ENCODE data around the gene SKOR1. TPM values are rescaled to one million over a fixed set of nuclear protein-coding genes. Genes with fewer than 3 reads are reported as not detected.

The SKOR1 gene
- total and polyA plus RNA-seq, 4 experiments from 2014 or later = 0.09 to 0.38 (median 0.30) TPM; not detected in 1

DNA sequence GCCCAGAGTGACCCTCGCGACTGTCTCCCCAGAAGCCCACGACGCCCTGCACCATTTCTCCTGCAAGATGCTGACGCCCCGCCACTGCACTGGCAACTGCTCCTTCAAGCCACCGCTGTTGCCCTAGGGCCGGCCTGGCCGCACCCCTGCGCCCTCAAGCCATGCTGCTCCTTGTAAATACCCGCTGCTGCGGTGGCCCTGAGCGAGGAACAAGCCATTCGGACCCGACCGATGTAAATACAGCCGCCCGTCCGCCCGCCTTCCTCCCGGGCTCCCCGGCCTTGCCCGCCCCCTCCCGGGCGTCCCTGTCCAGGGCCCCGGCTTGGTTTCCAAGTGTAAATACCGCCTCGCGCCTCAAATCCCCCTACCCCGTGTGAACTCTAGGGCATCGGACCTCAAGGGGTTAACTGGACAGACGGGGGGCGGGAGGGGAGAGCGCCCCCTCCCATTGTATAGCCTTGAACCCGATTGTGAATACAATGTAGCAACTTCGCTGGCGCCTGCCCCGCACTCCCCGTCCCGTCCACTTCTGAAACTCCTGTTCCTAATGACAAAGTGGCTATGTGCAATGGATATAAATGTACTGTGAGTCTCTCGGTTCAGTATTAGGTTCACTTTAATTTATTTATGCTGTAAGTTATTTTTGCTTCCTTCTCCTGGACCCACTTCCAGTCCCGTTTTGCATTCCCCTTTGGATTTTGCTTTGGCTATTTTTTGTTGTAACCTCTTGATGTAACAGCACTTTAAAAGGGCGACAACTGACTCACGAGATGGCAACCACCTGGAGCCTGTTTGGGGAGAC is 8.6 kb downstream of the SKOR1 start:
- Histone ChIP-seq H3K27ac (ENCODE audit: low read depth, low read length) (no peak overlapping the region), H3K4me3 (ENCODE audit: low read length in 2 of 2) (peak overlapping the region; percentile 35 to 47), H3K4me1 (ENCODE audit: insufficient read depth, low read length) (peaks cover 61% of the 10 kb centered on the region), H3K9me3 (ENCODE audit: control insufficient read depth in 1 of 2, low read length in 2 of 2) (no peaks in the 10 kb centered on the region), H3K27me3 (ENCODE audit: insufficient read depth, low read length) (peaks cover 48% of the 10 kb centered on the region), H3K36me3 (ENCODE audit: insufficient read depth, low read length) (no peaks in the 10 kb centered on the region)
- ChIA-PET CTCF (ENCODE audit: partially characterized antibody) (interaction anchor here (1.5 to 5.7 kb wide), 5 partner anchors 50 to 376 kb away, joined by 4 to 110 read pairs (median 21); partner anchors contain the start of gene C15orf61), POLR2A (ENCODE audit: partially characterized antibody) (interaction anchor here (1.6 to 7.7 kb wide), 3 partner anchors 10 to 50 kb away, joined by 6 to 82 read pairs (median 16); partner anchors contain the start of gene SKOR1)
- Mint-ChIP-seq H3K36me3 (no peaks in the 10 kb centered on the region), H3K9me3 (peaks cover 0 to 7% (median 0%) of the 10 kb centered on the region in 8 donors), H3K27me3 (peaks cover 42 to 50% of the 10 kb centered on the region in 2 donors), H3K27ac (peak overlapping the region in 1 of 7 donors; percentile 91), H3K4me3 (peak overlapping the region; percentile 83 to 95 (median 88)), H3K4me1 (peaks cover 25 to 86% (median 47%) of the 10 kb centered on the region in 4 donors)
- peak in 1 of 5 donors; percentile 39 for DNase-seq
- intact Hi-C loops (cut with micrococcal nuclease) = loop anchor here (10.0 kb wide), 1 partner anchor 1129 kb away; the partner anchor contains the start of gene SMAD6

DNA sequence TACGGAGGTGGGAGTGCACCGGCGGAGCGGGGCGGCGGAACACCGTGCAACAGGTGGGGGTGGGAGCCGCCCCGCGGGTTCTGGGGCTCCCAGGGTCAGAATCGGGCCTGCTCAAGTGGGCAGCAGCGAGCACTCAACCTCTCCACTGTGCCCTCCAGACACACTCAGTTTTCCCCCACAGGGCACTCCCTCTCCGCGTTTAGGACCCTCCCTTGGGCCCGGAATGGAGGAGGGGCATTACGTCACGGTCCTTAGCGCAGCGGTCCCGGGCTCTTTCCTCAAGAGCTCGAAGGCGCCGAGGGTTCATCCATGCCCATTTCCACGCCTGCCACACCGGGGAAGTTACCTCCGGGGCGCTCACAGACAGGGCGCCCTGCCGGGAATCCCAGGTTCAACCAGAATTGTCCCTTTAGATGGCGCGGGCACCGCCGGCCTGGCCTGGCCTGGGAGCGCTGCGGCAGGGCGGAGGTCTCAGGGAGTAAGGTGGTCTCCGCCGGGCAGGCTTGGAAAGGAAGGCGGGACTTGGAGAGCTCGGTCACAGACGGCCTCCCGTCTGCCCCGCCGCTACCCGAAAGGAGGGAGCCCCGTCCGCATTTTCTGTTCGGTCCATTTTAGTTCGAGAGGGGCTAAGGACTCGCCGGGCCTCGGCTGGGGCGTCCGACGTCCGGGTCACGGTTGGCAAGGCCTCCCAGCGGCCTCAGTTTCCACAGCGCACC is 9.4 kb downstream of the SKOR1 start:
- H3K9me3 ChIP-seq (ENCODE audit: control insufficient read depth in 1 of 2, low read length in 2 of 2) = no peaks in the 10 kb centered on the region
- H3K4me1 ChIP-seq (ENCODE audit: insufficient read depth, low read length) = peaks cover 58% of the 10 kb centered on the region
- CTCF ChIA-PET (ENCODE audit: partially characterized antibody) = interaction anchor here (1.0 to 5.7 kb wide), 8 partner anchors 13 to 888 kb away, joined by 3 to 110 read pairs (median 11); no protein-coding TSS in a partner anchor
- DNase-seq = peak in 1 of 5 donors; percentile 28
- peak overlapping the region; percentile 83 to 95 (median 88) for H3K4me3 Mint-ChIP-seq
- peak overlapping the region in 3 of 7 donors; percentile 23 to 91 (median 48) for H3K27ac Mint-ChIP-seq
- H3K27me3 Mint-ChIP-seq = peaks cover 35 to 46% of the 10 kb centered on the region in 2 donors
- peak overlapping the region; percentile 36 to 51 for H3K4me3 ChIP-seq (ENCODE audit: low read length in 2 of 2)
- intact Hi-C loops (cut with micrococcal nuclease) = loop anchor here (10.0 kb wide), 1 partner anchor 1130 kb away; the partner anchor contains the start of gene SMAD6
- peaks cover 0 to 11% (median 0%) of the 10 kb centered on the region in 8 donors for H3K9me3 Mint-ChIP-seq
- peaks cover 24 to 86% (median 46%) of the 10 kb centered on the region in 4 donors for H3K4me1 Mint-ChIP-seq
- H3K27me3 ChIP-seq (ENCODE audit: insufficient read depth, low read length) = peaks cover 48% of the 10 kb centered on the region
- H3K36me3 Mint-ChIP-seq = peaks cover 0 to 1% of the 10 kb centered on the region in 2 donors
- H3K27ac ChIP-seq (ENCODE audit: low read depth, low read length) = no peak overlapping the region
- H3K36me3 ChIP-seq (ENCODE audit: insufficient read depth, low read length) = no peaks in the 10 kb centered on the region
- POLR2A ChIA-PET (ENCODE audit: partially characterized antibody) = interaction anchor here (1.4 to 7.7 kb wide), 3 partner anchors 51 to 595 kb away, joined by 4 to 82 read pairs (median 10); no protein-coding TSS in a partner anchor

DNA sequence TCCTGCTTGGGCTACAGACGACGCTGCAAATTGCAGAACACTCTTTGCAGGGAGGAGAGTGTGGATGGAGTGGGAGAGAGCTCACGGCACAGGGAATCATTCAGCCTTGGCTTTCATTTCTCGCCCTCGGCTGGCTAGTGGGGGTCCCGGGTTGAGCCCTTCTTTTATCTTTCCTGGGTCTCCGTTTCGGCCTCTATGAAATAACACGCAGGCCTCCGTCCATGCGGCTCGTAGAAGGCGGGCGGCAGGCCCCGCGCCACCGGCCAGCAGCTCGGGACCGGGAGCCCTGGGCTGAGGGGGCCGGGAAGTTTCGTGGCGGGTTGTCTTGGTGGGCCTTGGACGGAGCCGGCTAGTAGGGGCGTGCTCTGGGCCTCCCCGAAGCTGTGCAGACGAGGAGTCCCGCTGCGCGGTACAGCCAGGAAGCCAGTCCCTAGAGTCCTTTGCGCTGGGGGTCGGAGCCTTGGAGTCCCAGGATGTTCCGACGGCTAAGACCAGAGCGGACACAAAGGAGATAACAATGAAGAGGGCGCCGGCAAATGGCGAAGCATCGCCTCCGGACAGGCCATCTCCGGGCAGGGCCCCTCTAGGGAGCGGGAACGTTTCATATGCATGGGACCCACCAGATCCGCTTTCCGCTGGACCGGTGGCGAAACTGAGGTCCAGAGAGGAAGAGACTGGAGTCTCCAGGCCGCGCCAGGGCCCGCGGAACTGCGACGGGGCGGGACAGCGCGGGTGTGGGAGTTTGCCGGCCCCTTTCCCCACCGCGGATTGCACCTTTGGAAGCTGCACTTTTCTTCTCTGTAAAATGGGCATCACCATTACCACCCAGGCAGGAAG is 10.2 kb downstream of the SKOR1 start:
- Mint-ChIP-seq H3K27me3 (peaks cover 30 to 45% of the 10 kb centered on the region in 2 donors), H3K36me3 (peaks cover 0 to 6% of the 10 kb centered on the region in 2 donors), H3K9me3 (peaks cover 0 to 12% (median 3%) of the 10 kb centered on the region in 8 donors), H3K4me3 (peak overlapping the region; percentile 83 to 95 (median 88)), H3K27ac (peak overlapping the region in 4 of 7 donors; percentile 10 to 91 (median 66)), H3K4me1 (peaks cover 18 to 86% (median 43%) of the 10 kb centered on the region in 4 donors)
- Histone ChIP-seq H3K4me1 (ENCODE audit: insufficient read depth, low read length) (peaks cover 51% of the 10 kb centered on the region), H3K4me3 (ENCODE audit: low read length in 2 of 2) (peak overlapping the region; percentile 50 to 51), H3K9me3 (ENCODE audit: control insufficient read depth in 1 of 2, low read length in 2 of 2) (no peaks in the 10 kb centered on the region), H3K27ac (ENCODE audit: low read depth, low read length) (no peak overlapping the region), H3K27me3 (ENCODE audit: insufficient read depth, low read length) (peaks cover 45% of the 10 kb centered on the region), H3K36me3 (ENCODE audit: insufficient read depth, low read length) (no peaks in the 10 kb centered on the region)
- intact Hi-C loops (cut with micrococcal nuclease) = loop anchor here (1.0 to 10.0 kb wide), 6 partner anchors 52 to 1131 kb away; partner anchors contain the start of gene SMAD6
- POLR2A ChIA-PET (ENCODE audit: partially characterized antibody) = interaction anchor here (1.2 to 7.7 kb wide), 5 partner anchors 51 to 595 kb away, joined by 3 to 82 read pairs (median 7); partner anchors contain the start of genes C15orf61 and MAP2K5
- CTCF ChIA-PET (ENCODE audit: partially characterized antibody) = interaction anchor here (0.6 to 5.7 kb wide), 26 partner anchors 9 to 891 kb away, joined by 3 to 110 read pairs (median 4); no protein-coding TSS in a partner anchor
- DNase-seq = peak in 1 of 5 donors; percentile 23

DNA sequence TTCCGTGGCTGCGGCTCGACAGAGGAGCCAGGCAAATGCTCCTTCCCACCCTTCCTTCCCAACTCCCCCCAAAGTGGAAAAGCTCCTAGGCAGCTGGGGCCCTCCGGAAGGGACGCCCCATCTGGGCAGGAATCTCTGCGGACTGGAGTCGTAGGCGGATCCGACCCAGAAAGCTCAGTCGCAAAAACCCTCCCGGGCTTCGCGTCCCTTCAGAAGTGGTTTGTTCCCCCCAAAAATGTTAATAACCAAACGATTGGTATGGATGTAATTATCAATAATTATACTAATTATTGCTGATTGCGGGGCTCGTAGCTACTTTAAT is 10.8 kb downstream of the SKOR1 start:
- Histone ChIP-seq H3K4me3 (ENCODE audit: low read length in 2 of 2) (peak overlapping the region; percentile 50 to 51), H3K27me3 (ENCODE audit: insufficient read depth, low read length) (peaks cover 39% of the 10 kb centered on the region), H3K36me3 (ENCODE audit: insufficient read depth, low read length) (no peaks in the 10 kb centered on the region), H3K9me3 (ENCODE audit: control insufficient read depth in 1 of 2, low read length in 2 of 2) (no peaks in the 10 kb centered on the region), H3K27ac (ENCODE audit: low read depth, low read length) (no peak overlapping the region), H3K4me1 (ENCODE audit: insufficient read depth, low read length) (peaks cover 57% of the 10 kb centered on the region)
- Mint-ChIP-seq H3K27ac (peak overlapping the region in 6 of 7 donors; percentile 3 to 91 (median 52)), H3K9me3 (peaks cover 0 to 12% (median 3%) of the 10 kb centered on the region in 8 donors), H3K4me3 (peak overlapping the region; percentile 75 to 95 (median 86)), H3K4me1 (peaks cover 20 to 84% (median 45%) of the 10 kb centered on the region in 4 donors), H3K27me3 (peaks cover 24 to 40% of the 10 kb centered on the region in 2 donors), H3K36me3 (peaks cover 0 to 6% of the 10 kb centered on the region in 2 donors)
- DNase-seq = no peak
- ChIA-PET POLR2A (ENCODE audit: partially characterized antibody) (interaction anchor here (1.2 to 7.7 kb wide), 5 partner anchors 52 to 596 kb away, joined by 3 to 82 read pairs (median 7); partner anchors contain the start of genes C15orf61 and MAP2K5), CTCF (ENCODE audit: partially characterized antibody) (interaction anchor here (0.6 to 5.7 kb wide), 24 partner anchors 10 to 892 kb away, joined by 3 to 110 read pairs (median 4); no protein-coding TSS in a partner anchor)
- intact Hi-C loops (cut with micrococcal nuclease) = loop anchor here (1.0 to 10.0 kb wide), 6 partner anchors 53 to 1131 kb away; partner anchors contain the start of gene SMAD6

DNA sequence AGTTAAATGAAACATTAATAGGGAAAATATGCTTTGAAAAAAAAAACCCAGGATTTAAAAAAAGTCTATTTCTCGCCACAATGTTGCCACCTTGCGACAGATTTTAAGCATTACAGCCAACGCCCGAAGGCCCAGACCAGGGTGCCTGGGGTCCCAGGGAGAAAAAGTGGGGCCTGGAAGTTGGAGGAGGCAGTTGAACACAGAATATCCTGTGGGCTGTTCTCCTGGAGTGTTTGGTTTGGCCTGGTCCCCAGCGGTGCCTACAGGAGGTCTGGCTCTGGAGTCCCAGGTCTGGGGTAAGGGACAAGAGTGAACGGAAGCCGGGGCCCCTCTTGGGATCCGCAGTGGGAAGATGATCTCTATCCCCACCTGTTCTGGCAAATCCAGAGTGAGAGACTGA is 11.2 kb downstream of the SKOR1 start:
- H3K4me3 ChIP-seq (ENCODE audit: low read length in 2 of 2) = peak overlapping the region in 1 of 2 donors; percentile 51
- peak; percentile 52 to 67 (median 54) for DNase-seq
- peaks cover 23 to 36% of the 10 kb centered on the region in 2 donors for H3K27me3 Mint-ChIP-seq
- ChIA-PET POLR2A (ENCODE audit: partially characterized antibody) (interaction anchor here (1.2 to 7.7 kb wide), 4 partner anchors 52 to 379 kb away, joined by 3 to 82 read pairs (median 8); partner anchors contain the start of genes C15orf61 and MAP2K5), CTCF (ENCODE audit: partially characterized antibody) (interaction anchor here (0.7 to 5.7 kb wide), 22 partner anchors 10 to 892 kb away, joined by 3 to 110 read pairs (median 4); no protein-coding TSS in a partner anchor)
- intact Hi-C loops (cut with micrococcal nuclease) = loop anchor here (1.0 to 10.0 kb wide), 6 partner anchors 53 to 1132 kb away; partner anchors contain the start of gene SMAD6
- no peaks in the 10 kb centered on the region for H3K9me3 ChIP-seq (ENCODE audit: control insufficient read depth in 1 of 2, low read length in 2 of 2)
- H3K4me1 Mint-ChIP-seq = peaks cover 22 to 84% (median 49%) of the 10 kb centered on the region in 4 donors
- peaks cover 38% of the 10 kb centered on the region for H3K27me3 ChIP-seq (ENCODE audit: insufficient read depth, low read length)
- H3K4me1 ChIP-seq (ENCODE audit: insufficient read depth, low read length) = peaks cover 61% of the 10 kb centered on the region
- peaks cover 0 to 12% (median 3%) of the 10 kb centered on the region in 8 donors for H3K9me3 Mint-ChIP-seq
- H3K36me3 Mint-ChIP-seq = peaks cover 0 to 6% of the 10 kb centered on the region in 2 donors
- H3K36me3 ChIP-seq (ENCODE audit: insufficient read depth, low read length) = no peaks in the 10 kb centered on the region
- peak overlapping the region in 6 of 7 donors; percentile 3 to 91 (median 52) for H3K27ac Mint-ChIP-seq
- H3K4me3 Mint-ChIP-seq = peak overlapping the region; percentile 75 to 95 (median 86)
- no peak overlapping the region for H3K27ac ChIP-seq (ENCODE audit: low read depth, low read length)

Measured in CD4-positive, alpha-beta memory T cell (primary cell).